ENCODE measurements around the gene HS3ST1. TPM values are rescaled to one million over a fixed set of nuclear protein-coding genes. Genes with fewer than 3 reads are reported as not detected.

HS3ST1 gene
- total RNA-seq, 1 donor from 2014 or later: not detected

DNA sequence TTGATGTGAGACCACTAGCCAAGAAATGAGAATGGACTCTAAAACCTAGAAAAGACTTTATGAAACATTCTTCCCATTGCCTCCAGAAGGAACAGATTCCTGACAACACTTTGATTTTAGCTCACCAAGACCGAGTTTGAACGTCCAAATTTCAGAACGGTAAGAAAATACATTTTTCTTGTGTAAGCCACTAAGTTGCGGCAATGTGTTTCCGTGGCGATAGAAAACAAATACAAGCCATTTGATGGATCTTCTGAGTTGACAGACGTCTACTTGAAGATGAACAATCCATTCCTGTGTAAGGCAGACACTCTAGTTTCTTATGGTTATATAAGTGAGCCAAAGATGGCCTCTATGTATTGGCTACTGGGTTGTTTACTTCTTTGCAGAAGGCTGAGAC lies 52.5 kb downstream of the HS3ST1 start:
- Histone ChIP-seq H3K9me3 (ENCODE audit: low read depth) (no peaks in the 10 kb centered on the region), H3K4me1 (no peaks in the 10 kb centered on the region), H2AFZ (replicated peaks) (no peak overlapping the region), H4K20me1 (ENCODE audit: low read depth) (no peaks in the 10 kb centered on the region), H3K27me3 (no peaks in the 10 kb centered on the region), H3K9ac (no peak overlapping the region), H3K4me2 (no peak overlapping the region), H3K36me3 (no peaks in the 10 kb centered on the region), H3K4me3 (no peak overlapping the region), H3F3A (ENCODE audit: low read depth) (no peaks in the 10 kb centered on the region), H3K79me2 (ENCODE audit: low read depth) (no peaks in the 10 kb centered on the region), H3K27ac (no peak overlapping the region)
- TF ChIP-seq CTCF (IDR thresholded peaks at IDR 0.05) (no peak), EZH2phosphoT487 (IDR thresholded peaks at IDR 0.05) (no peak), EZH2 (IDR thresholded peaks at IDR 0.05) (no peak)
- H3K9me3 Mint-ChIP-seq: no peaks in the 10 kb centered on the region
- H3K36me3 Mint-ChIP-seq: no peaks in the 10 kb centered on the region
- H3K27ac Mint-ChIP-seq: no peak overlapping the region
- no peak for DNase-seq (ENCODE audit: low spot score)
- H3K4me3 Mint-ChIP-seq: no peak overlapping the region
- no peaks in the 10 kb centered on the region for H3K4me1 Mint-ChIP-seq
- peaks cover 3% of the 10 kb centered on the region for H3K27me3 Mint-ChIP-seq (ENCODE audit: insufficient read depth, low read depth)

- Mint-ChIP-seq H3K9me3 (peaks cover 6% of the 10 kb centered on the region), H3K36me3 (no peaks in the 10 kb centered on the region), H3K27ac (no peak overlapping the region), H3K4me3 (no peak overlapping the region), H3K4me1 (no peaks in the 10 kb centered on the region), H3K27me3 (ENCODE audit: insufficient read depth, low read depth) (peaks cover 3% of the 10 kb centered on the region)
- peaks cover 8% of the 10 kb centered on the region for H3K4me1 ChIP-seq
- TF ChIP-seq EZH2 (IDR thresholded peaks at IDR 0.05) (no peak), CTCF (IDR thresholded peaks at IDR 0.05) (no peak), EZH2phosphoT487 (IDR thresholded peaks at IDR 0.05) (no peak)
- no peak overlapping the region for H3K4me2 ChIP-seq
- no peak overlapping the region for H3K27ac ChIP-seq
- no peaks in the 10 kb centered on the region for H4K20me1 ChIP-seq (ENCODE audit: low read depth)
- H3K27me3 ChIP-seq: no peaks in the 10 kb centered on the region
- no peaks in the 10 kb centered on the region for H3K79me2 ChIP-seq (ENCODE audit: low read depth)
- no peak overlapping the region for H3K4me3 ChIP-seq
- H3K36me3 ChIP-seq: no peaks in the 10 kb centered on the region
- no peaks in the 10 kb centered on the region for H3K9me3 ChIP-seq (ENCODE audit: low read depth)
- no peak overlapping the region for H3K9ac ChIP-seq
- DNase-seq (ENCODE audit: low spot score): no peak
- no peak overlapping the region for H2AFZ ChIP-seq (replicated peaks)
- no peaks in the 10 kb centered on the region for H3F3A ChIP-seq (ENCODE audit: low read depth)
Observed at GRCh38 chr4:11368701-11369115, 60.0 kb downstream of the HS3ST1 start.

DNA sequence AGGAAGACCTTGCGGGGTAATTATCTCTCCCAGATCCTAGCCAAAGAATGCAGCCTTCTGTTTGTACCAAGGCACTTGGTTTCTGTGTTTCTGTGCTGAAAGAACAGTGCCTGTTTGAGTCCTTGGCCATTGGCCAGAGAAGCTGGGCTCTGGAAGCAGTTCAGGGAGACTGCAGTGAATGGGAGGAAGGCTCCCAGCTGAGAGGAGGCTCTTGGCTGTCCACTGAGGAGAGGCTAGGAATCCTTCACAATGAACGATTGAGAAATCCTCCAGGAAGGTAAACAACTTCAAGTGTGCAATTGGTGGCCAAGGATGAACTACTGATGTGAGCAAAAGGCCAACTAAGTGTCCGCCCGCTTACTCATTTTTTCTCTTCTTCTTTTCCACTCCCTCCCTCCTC lies 61.3 kb downstream of the HS3ST1 start:
- H2AFZ ChIP-seq (replicated peaks): no peak overlapping the region
- H3K36me3 Mint-ChIP-seq: no peaks in the 10 kb centered on the region
- peak; percentile 57 for DNase-seq (ENCODE audit: low spot score)
- no peaks in the 10 kb centered on the region for H3K79me2 ChIP-seq (ENCODE audit: low read depth)
- no peak for TF ChIP-seq EZH2phosphoT487 (IDR thresholded peaks at IDR 0.05)
- no peak for TF ChIP-seq CTCF (IDR thresholded peaks at IDR 0.05)
- no peak for TF ChIP-seq EZH2 (IDR thresholded peaks at IDR 0.05)
- no peaks in the 10 kb centered on the region for H3K4me1 Mint-ChIP-seq
- H3K4me1 ChIP-seq: peaks cover 8% of the 10 kb centered on the region
- no peak overlapping the region for H3K4me3 Mint-ChIP-seq
- H3K27ac ChIP-seq: no peak overlapping the region
- H3K4me2 ChIP-seq: no peak overlapping the region
- H3K9me3 Mint-ChIP-seq: peaks cover 6% of the 10 kb centered on the region
- no peak overlapping the region for H3K27ac Mint-ChIP-seq
- no peaks in the 10 kb centered on the region for H4K20me1 ChIP-seq (ENCODE audit: low read depth)
- H3K27me3 ChIP-seq: no peaks in the 10 kb centered on the region
- no peaks in the 10 kb centered on the region for H3K9me3 ChIP-seq (ENCODE audit: low read depth)
- H3K4me3 ChIP-seq: no peak overlapping the region
- H3F3A ChIP-seq (ENCODE audit: low read depth): no peaks in the 10 kb centered on the region
- no peak overlapping the region for H3K9ac ChIP-seq
- peaks cover 4% of the 10 kb centered on the region for H3K27me3 Mint-ChIP-seq (ENCODE audit: insufficient read depth, low read depth)
- no peaks in the 10 kb centered on the region for H3K36me3 ChIP-seq
